Fibroblast of skin of right quadriceps (primary cell): Measurements from ENCODE around the gene GRIK4.
A peak's percentile ranks its signal among the peaks of the same experiment; 100 is the strongest.

Experiments used
- DNase-seq: peaks from one replicate; pipeline ENCODE4 v3.0.0-alpha.2; 2013

The GRIK4 gene

GRCh38 chr11:120871194-120871593, 359.6 kb downstream of the GRIK4 start:
- no peak for DNase-seq

GRCh38 chr11:120871924-120872323, 360.4 kb downstream of the GRIK4 start:
- no peak for DNase-seq

- no peak for DNase-seq
These were observed 362.6 kb downstream of the GRIK4 start for GRCh38 chr11:120873966-120874735.

GRCh38 chr11:120875986-120876385, 364.4 kb downstream of the GRIK4 start:
- no peak for DNase-seq

GRCh38 chr11:120877746-120878365, 366.3 kb downstream of the GRIK4 start:
- no peak for DNase-seq

GRCh38 chr11:120878781-120879180, 367.2 kb downstream of the GRIK4 start:
- no peak for DNase-seq

- peak; percentile 49 for DNase-seq
These were observed 369.1 kb downstream of the GRIK4 start for GRCh38 chr11:120880498-120881175.

GRCh38 chr11:120881596-120881995, 370.0 kb downstream of the GRIK4 start:
- DNase-seq: no peak

- no peak for DNase-seq
These were observed 370.6 kb downstream of the GRIK4 start for GRCh38 chr11:120882175-120882574.

- DNase-seq: peak; percentile 54
These were observed 372.0 kb downstream of the GRIK4 start for GRCh38 chr11:120883404-120884080.

- DNase-seq: no peak
These were observed 372.8 kb downstream of the GRIK4 start for GRCh38 chr11:120884154-120885020.

- DNase-seq: no peak
These were observed 379.2 kb downstream of the GRIK4 start for GRCh38 chr11:120890609-120891320.

GRCh38 chr11:120893440-120894201, 382.1 kb downstream of the GRIK4 start:
- DNase-seq: no peak

GRCh38 chr11:120894202-120894985, 382.8 kb downstream of the GRIK4 start:
- DNase-seq: no peak

GRCh38 chr11:120896687-120897086, 385.1 kb downstream of the GRIK4 start:
- no peak for DNase-seq

- no peak for DNase-seq
These were observed 387.0 kb downstream of the GRIK4 start for GRCh38 chr11:120898568-120898967.

- DNase-seq: no peak
These were observed 388.2 kb downstream of the GRIK4 start for GRCh38 chr11:120899720-120900119.

- no peak for DNase-seq
These were observed 389.1 kb downstream of the GRIK4 start for GRCh38 chr11:120900643-120901042.

GRCh38 chr11:120903686-120904085, 392.1 kb downstream of the GRIK4 start:
- no peak for DNase-seq

- no peak for DNase-seq
These were observed 392.6 kb downstream of the GRIK4 start for GRCh38 chr11:120904116-120904515.
